OCI-LY3 (cell line): ENCODE results near the gene CCDC38.

Source experiments
- CTCF ChIP-seq: fragments of 200-600, 300-600 bp; sonication (generic); IDR thresholded peaks from 2 replicates; pipeline ENCODE4 v1.5.1; 2014; ENCODE audit warnings: antibody characterized with exemption, low read length, low read depth
- EZH2phosphoT487 ChIP-seq: fragments of 200-600 bp; shearing (Covaris generic); IDR thresholded peaks from 2 replicates; pipeline ENCODE4 v1.6.1; 2018; ENCODE audit warnings: antibody characterized with exemption, mixed run types, low read depth

- TF ChIP-seq CTCF: no peak
- TF ChIP-seq EZH2phosphoT487: no peak
Measured at GRCh38 chr12:95882080-95882479, 60.3 kb downstream of the CCDC38 start.
